Embryonic facial prominence (tissue), 1 donor: ENCODE measurements around the gene IKBKG.
"Not testable (repeated sequence)": the region's sequence is repeated elsewhere in the genome, so short reads cannot be mapped to it uniquely, and the experiment has no call there.

Source experiments
- DNase-seq: peaks from one replicate; pipeline ENCODE4 v3.0.0-alpha.2; 2016; ENCODE audit errors: extremely low spot score

The IKBKG gene

DNA sequence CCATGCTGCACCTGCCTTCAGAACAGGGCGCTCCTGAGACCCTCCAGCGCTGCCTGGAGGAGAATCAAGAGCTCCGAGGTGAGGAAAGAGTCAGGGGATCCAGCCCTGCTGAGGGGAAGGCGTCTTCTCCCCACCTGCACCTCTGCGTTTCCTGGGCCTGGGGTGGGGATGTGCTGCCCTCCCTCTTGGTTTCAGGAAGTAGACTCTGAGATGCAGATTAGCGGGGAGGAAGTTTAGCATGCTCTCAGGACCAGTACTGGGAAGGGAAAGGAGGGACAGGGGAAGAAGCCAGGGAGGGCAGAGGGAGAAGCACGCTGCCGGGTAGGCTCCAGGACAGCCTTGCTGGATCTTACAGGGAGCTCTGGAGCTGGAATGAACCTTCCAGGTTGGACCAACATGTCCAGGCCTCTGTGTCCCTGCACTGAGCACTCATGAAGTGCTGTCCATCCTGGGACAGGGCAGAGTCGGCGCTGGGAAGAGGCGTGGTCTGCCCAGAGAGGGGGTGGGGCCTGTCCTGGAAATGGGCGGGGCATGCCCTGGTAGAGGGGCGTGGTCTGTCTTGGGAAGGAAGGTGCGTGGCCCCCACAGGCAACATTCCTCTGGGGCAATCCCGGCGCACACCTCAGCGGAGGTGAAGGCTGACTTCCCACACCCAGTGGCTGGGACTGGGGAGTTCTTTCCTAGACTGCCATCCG lies 4.8 kb downstream of the IKBKG start:
- not testable (repeated sequence) for DNase-seq

DNA sequence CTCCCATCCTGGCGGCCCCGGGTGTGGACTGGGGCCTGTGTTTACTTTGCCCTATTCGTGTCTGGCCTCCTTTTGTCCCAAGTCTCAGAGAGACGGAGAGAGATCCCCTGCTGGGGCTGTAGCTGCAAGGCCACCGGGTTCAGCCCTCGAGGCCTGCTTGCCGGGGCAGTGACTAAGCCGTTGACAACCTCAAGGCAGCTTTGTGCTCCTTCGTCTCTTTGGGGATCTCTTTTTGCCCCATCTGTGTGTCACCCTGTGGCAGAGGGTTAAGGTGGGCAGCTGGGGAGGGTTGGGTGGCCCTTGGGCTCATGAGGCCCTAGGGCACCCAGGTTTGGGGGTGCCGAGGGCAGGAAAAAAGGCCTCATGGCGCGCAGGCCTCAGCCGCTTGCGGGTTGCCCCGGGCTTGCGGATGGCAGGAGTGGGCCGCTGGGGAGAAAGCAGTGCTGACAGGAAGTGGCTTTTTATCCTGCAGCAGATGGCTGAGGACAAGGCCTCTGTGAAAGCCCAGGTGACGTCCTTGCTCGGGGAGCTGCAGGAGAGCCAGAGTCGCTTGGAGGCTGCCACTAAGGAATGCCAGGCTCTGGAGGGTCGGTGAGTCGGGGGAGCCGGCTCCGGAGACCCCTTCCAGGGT lies 10.8 kb downstream of the IKBKG start:
- not testable (repeated sequence) for DNase-seq

- not testable (repeated sequence) for DNase-seq
These were observed 11.5 kb downstream of the IKBKG start for GRCh38 chrX:154558896-154559295.

DNA sequence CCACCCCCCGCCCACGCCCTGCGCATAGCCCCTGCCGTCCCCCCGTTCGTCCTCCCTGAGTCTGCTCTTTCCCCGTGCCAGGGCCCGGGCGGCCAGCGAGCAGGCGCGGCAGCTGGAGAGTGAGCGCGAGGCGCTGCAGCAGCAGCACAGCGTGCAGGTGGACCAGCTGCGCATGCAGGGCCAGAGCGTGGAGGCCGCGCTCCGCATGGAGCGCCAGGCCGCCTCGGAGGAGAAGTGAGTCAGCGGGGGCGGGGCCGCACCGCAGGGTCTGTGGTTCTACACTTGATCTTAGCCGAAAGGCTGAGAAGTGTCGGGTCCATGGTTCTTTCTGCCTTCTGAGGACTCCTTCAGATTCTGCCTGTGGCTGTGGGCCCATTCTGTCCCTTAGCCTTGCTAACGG lies 12.9 kb downstream of the IKBKG start:
- DNase-seq, result not testable (repeated sequence)

DNA sequence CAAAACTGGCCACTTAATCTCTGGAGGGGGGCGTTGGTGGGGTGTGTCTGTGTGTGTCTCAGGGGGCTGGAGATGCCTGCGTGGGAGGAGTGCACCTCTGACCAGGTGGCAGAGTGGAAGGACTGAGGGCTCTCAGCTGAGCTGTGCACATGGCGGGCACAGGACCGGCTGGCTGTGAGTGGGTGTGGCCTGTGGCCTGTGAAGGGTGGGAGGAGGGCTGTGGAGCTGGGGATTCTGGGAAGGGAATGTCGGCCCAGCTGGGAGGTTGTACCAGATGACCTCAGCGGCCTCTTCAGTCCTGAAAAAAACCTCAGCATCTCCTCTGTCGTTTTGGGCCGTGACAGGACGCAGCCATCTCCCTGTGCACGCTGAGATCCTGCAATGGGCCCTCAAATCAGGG lies 14.9 kb downstream of the IKBKG start:
- not testable (repeated sequence) for DNase-seq

- DNase-seq, result not testable (repeated sequence)
These were observed 22.9 kb downstream of the IKBKG start for GRCh38 chrX:154570361-154570760.

GRCh38 chrX:154573061-154573460 lies 25.6 kb downstream of the IKBKG start:
- DNase-seq, result not testable (repeated sequence)

DNA sequence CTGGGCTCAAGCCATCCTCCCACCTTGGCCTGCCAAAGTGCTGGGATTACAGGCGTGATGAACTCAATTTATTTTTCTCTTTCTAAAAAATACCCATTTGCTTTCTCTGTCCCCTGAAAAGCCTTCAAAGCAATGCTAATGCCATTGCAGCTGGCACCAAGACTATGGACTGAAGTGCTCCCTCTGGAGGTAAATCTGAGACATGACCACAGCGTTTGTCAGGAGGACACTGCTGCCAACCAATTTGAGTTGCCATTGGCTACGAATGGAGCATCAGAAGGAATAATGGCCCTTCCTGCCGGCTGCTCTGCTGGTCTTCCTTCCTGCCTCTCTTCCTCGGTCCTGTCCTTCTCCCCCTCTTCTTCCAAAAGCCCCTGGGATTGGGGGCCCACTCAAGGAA lies 27.7 kb downstream of the IKBKG start:
- DNase-seq, result not testable (repeated sequence)

DNA sequence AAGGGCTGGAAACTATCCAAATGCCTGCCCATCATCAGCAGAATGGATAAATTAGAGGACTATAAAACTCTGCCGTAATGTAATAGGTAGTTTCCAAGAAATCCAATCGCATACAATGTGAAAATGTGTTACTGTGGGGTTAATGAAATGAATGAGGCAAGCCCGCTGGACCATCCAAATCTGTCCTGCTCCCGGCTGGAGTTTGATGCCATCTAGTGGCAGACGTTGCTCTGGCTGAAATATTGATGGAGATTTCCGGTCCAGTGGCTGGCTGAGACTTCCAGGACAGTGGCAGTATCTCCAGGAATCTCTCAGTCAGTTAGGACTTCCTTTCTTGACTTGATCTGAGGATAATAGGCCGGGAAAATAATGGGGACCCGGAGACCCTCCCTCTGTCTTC lies 35.6 kb downstream of the IKBKG start:
- not testable (repeated sequence) for DNase-seq

- DNase-seq, result not testable (repeated sequence)
These were observed 37.3 kb downstream of the IKBKG start, which contains the start of gene CTAG1A for GRCh38 chrX:154584585-154585183. Gene CTAG1A, plus strand, starts transcription at chrX:154585133. Its CDS starts 74 bp downstream, at chrX:154585207.

GRCh38 chrX:154590415-154590814 lies 43.0 kb downstream of the IKBKG start:
- DNase-seq, result not testable (repeated sequence)

GRCh38 chrX:154592505-154592904 lies 45.1 kb downstream of the IKBKG start:
- DNase-seq, result no peak

GRCh38 chrX:154593201-154593600 lies 45.8 kb downstream of the IKBKG start:
- DNase-seq, result no peak

GRCh38 chrX:154594491-154594890 lies 47.1 kb downstream of the IKBKG start:
- no peak for DNase-seq

DNA sequence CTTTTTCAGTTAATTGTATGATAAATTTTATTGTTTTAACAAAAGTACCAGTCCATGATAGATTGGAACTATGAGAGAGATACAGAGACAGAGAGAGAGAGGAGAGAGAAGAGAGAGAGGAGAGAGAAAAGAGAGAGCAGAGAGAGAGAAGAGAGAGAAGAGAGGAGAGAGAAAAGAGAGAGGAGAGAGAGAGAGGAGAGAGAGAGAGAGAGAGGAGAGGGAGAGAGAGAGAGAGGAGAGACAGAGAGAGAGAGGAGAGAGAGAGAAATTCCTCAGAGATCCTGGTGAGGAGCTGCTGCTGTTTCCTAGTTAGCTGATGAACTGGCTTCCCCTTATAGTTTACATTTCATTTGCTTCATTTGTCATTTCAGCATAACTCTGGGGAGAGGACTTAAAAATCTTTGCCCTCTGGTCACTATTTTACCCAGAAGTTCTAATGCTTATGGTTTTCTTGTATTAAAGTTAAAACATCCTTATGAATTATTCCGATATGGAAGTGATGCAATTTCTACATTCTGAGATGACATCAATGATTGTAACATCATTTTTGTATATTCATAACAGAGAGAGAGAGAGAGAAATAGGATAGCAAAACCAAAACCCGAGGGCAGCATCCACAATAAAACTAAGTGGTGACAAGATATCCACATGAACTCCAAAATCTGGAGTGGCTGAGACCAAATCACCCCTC lies 48.3 kb downstream of the IKBKG start:
- no peak for DNase-seq

DNA sequence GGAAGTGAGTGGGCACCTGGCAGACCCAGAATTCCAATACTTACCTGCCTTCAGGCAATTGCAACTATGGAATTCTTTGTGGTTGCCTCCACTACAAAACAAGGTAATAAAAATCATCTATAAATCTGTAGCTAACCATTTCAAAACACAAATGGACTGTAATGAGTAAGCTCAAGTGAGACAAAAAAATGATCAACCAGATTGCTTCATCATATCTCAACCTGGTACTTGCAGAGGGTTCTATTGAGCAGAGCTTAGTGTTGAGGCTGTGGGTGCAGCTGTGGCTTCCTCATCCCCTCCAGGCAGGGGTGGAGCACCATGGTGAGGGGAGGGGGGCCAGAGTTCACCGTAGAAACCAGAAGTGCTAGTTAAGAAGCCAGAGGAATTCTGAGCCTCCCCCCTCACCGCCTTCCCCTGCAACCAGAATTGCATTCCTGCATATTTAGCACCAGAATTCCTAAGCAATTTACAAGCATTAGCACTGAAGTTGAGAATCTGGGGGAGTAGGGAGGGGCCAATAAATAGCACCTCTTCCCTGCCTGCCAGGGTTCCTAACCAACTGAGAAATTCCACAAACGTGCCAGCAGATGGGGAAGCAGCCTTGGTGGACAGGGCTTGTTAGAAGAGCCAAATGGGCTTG lies 49.0 kb downstream of the IKBKG start:
- DNase-seq, result peak; percentile 6

- no peak for DNase-seq
These were observed 49.8 kb downstream of the IKBKG start for GRCh38 chrX:154597221-154597620.

DNA sequence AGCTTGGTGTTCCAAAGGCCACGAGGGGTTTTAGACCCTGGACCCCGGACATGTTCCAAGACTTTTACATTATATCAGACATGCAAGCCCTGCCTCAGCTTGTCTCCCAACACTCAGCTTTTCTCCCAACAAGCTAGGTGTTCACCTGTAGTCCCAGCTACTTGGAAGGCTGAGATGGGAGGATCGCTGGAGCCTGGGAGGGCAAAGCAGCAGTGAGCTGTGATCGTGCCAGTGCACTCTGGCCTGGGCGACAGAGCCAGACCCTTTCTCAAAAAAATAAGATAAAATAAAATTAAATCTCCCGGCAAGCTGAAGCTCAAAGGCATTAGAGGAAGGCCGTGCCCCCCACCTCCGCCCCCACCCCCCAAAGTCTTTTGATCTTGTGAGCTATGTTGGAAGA lies 51.2 kb downstream of the IKBKG start:
- no peak for DNase-seq

GRCh38 chrX:154599531-154599930 lies 52.1 kb downstream of the IKBKG start:
- DNase-seq, result no peak

GRCh38 chrX:154600759-154601374 lies 53.4 kb downstream of the IKBKG start:
- DNase-seq, result no peak

GRCh38 chrX:154602226-154602625 lies 54.8 kb downstream of the IKBKG start:
- DNase-seq, result no peak
